ENCODE results near the gene CELF4.

The CELF4 gene

DNA sequence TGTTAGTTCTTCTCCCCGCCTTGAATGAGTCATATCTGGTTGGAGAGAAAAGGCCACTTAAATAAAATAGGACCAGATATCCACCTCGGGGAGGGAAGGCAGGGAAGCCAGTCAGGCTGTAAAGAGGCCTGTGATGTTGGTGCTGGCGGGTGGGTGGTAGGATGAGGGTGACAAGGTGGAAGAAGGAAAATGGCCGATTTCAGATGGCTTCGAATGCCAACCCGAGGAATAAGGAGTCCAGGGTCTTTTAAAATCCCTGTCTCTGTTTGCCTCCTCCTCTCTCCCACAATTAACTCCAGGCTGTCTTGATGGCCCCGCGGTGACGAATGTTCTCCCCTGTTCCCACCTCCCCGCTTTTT lies 41.5 kb downstream of the CELF4 start:
- DNase-seq (ENCODE audit: low spot score) = no peak

DNA sequence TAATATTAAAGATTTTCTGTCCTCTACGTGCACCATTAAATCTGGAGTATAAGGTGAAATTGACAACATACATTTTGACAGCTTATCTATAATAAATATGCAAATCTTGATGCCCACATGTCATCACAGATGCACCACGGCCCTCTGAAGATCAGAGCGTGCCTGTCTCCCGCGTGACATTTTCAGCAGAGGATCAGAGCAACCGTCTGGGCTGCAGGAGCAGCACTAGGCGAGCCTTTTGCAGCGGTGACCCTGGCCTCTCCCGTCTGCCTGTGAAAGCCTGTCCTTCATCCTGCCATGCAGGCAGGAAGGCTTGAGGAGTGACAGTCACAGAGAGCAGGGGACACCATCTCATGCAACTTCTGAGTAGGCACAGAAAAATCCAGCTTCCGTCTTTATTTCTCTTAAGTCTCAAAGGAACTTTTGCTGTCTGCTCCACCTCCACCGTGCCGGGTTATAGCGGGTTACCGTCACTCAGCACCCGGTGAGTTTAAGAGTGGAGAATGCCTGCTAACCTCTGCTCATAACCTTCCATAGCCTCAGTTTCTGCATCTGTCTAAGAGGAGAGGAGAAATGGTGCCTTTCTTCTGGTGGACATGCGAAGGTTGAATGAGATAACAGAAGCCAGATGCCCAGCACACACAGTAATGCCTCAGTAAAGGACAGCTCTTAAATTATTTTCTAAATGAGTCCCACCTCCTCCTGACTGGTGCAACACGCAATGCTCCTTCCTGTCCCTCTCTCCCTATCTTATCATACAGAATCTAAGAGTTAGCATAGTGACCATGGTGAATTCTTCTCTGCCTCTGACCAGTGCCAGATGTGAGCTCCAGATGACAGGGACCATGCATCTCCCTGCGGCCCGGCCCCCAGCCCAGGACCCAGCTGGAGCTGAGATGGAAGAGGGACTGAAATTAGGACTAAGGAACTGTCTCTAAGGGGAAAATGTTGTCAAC lies 43.8 kb downstream of the CELF4 start:
- DNase-seq (ENCODE audit: low spot score) = no peak

DNA sequence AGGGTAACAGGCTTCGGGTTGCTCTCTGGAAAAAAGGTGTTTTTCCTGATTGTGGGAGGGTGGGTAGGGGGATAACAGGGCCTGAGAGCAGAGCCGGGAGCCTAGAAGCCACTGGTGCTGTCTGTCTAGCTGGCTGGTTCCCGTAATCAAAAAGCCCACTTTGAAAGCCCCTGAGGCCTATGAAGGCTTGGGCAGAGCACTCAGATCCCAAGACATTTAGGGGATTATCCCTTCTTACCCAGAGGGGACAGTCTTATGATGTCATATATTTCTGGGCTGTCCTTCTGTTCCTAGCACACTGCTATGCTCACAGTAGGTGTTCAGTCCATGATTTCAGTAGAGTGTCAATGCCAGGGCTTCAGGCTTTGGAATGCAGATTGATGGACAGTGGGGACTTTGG lies 45.1 kb downstream of the CELF4 start:
- no peak for DNase-seq (ENCODE audit: low spot score)

DNA sequence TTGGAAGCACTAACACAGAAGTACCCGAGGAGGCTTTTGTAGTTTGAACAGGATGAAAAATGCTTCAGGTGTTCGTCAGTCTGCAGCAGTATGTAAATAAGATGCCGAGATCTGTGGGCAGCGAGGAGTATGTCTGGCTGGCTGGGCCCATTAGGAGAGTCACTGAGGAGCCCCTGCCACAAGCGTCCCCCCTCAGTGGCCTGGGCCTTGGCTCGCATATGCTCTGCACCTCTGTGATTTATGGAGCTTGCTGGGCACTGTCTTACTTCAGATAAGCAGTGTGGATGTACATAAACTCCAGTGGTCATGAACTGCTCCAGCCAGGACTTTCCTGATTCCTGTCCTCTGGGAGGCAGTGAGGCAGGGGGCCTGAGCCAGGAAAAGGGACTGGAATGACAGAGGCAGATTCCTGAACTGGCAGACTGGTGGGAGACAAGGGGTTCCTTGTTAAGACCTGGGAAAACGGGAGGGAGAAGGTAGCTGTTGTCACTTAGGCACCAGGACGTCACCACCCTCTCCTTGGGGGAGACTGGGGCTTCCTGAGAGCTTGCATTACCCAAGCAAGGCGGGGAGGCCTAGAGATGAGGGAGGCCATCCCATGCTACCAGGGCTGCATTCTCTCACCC lies 46.0 kb downstream of the CELF4 start:
- no peak for DNase-seq (ENCODE audit: low spot score)

DNA sequence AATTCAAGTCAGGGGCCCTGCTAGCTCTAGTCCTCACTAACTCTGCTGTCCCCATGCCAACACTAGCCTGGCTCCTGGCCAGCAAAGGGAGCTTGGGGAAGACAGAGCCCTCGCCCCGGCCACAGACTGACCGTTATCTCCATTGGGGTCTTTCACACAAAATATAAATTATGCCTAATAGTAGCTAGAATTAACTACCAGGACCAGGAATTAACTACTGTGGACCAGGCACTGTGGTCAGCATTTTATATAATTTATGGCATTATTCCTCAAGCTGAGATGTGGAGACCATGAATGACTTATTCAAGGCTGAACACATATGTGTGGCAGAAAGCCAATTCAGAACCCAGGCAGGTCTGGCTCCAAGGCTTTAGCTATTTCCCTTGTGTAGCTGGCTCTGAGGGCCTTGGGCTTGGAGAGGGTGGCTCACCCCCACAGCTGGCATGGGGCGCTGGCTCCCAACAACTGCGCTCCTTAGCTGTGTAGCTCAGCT lies 49.2 kb downstream of the CELF4 start:
- no peak for DNase-seq (ENCODE audit: low spot score)

DNA sequence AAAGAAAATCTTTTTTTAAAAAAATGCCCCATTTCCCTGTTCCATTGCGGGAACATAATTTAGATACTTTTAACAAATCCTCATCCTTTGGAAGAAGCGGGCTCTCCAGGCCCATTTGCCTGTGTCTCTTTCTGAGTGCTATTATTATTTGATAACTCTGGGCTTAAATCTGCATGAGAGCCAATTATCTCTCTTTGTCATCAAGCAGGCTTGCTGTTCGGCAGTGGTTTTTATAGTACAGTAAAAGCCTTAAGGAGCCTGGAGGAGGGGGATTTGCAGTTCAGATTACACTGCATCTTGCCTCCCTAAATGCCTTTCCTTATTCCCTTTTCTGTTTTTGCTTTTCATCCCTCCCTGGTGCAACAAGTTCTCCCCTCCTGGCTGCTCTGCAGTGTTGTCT lies 50.6 kb downstream of the CELF4 start:
- no peak for DNase-seq (ENCODE audit: low spot score)

DNA sequence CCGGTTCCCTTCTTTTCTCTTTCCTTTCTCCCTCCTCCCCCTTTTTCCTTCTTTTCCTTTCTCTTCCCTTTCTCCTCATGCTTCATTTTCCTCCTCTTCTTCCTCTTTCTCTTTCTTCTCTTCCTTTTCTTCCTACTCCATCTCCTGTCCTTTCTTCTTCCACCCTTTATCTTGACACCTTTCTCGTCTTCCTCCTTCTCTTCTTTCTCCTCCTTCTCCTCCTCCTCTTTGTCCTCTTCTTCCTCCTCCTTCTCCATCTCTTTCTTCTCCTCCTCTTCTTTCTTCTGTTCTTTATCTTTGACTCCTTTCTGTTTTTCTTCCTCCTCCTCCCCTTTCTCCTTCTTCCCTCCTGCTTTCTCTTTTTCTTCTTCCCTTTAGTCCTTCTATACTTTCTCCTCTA lies 53.2 kb downstream of the CELF4 start:
- no peak for DNase-seq (ENCODE audit: low spot score)

DNA sequence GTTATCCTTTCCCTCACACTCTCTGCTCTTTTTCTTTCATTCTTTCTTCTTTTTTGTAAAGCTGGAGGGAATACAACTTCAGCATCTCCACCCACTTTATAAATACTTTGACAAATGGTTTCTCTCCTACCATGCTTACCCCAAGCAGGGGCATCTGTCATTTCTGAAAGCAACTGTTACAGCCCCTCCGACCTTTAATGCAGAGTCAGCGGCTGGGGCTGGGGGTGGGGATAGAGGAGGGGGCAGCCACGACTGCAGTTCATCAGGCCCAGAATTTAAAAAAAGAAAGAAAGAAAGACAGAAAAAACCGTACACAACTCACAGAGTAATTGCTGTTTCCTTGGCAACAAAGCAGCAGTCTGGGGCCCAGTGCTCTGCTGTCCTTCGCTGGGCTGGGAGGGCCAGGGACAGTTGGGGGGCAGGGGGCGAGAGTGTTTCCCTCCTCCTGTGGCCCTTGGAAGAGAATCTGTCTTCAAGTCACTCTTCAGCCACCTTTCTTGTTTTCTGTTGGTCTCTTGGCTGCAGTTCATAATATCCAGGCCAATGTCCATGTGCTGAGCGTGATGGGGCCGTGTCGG lies 53.8 kb downstream of the CELF4 start:
- DNase-seq (ENCODE audit: low spot score) = no peak

DNA sequence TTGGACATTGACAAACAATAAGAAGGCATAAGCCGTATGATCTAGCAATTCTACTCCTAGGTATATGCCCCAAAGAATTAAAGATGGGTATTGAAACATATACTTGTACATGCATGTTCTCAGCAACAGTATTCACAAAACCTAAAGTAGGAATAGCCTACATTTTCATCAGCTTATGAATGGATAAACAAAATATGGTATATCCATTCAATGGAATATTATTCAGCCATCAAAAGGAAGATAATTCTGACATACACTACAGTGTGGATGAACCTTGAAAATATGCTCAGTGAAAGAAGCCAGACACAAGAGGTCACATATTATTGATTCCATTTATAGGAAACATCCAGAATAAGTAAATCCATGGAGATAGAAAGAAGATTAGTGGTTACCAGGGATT lies 56.0 kb downstream of the CELF4 start:
- no peak for DNase-seq (ENCODE audit: low spot score)

DNA sequence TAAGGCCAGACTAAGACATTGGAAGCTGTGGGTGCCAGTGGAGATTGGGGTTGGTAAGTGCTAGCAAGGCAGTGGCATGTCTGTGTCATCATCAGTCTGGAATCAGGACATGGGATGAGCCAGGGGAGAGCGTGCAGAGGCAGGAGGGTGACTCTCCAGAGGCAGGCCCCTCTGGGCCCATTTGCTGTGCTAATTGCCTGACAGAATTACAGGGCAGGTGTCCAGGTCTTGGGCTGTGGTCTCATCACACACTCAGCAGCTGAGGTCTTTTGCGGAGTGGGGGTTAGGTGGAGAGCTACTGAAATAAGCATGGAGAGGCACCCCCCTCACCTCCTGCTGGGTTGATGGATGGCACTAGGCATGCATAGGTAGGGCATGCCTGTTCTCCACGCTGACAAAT lies 57.4 kb downstream of the CELF4 start:
- DNase-seq (ENCODE audit: low spot score) = no peak

DNA sequence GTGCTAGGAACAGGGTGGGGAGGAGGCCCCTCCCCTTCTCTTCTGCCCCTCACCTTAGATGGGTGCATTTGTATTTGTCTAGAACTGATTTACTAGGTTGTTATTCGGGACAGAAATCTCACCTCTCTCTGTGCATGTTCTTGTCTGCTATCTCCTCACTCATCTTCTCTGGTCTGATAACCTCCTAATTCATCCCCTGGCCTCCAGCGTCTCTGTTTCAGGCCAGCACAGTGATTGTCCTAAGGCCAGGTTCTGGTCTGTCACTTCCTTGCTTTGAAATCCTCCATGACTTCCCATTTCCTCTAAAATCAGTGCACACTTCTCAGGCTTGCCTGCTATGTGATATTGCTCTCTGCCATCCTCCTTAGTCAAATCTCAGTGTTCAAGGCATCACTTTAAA lies 58.4 kb downstream of the CELF4 start:
- DNase-seq (ENCODE audit: low spot score) = no peak

DNA sequence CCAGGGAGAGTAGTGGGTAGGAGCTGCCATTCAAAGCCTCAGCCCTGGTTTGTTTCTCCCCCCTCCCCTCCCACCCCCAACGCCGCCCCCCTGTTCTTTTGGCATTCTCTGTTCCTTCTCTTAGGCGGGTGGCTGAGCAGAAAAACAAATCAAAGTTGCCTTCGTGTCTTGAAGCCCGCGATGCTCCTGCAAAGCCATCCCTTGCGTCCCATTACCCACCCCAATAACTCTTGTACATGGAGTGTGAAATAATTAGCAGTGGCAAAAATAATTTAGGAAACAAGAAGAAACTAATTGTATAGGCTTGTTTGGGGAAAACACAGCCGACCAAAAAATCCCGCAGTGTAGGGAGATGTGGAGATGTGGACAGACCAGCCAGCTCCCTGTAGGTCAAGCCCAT lies 59.6 kb downstream of the CELF4 start:
- DNase-seq (ENCODE audit: low spot score) = no peak

DNA sequence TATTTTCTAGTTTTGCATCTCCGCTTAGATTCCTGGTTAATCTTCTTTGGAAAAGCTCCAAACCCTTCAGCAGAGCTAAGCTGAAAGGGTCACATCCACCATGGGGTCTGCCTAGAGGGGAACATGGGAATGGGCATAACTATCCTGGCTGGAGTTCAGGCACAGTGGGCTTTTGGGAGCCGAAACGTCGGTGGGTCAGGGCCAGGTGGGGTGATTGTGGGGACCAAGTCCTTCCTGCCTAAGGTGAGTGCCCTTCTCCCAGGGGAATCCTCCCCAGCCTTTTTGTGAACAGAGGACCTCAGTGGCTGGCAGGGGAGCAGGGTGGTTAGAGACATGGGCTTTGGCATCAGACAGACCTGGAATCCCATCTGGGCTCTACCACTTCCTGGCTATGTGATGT lies 60.3 kb downstream of the CELF4 start:
- no peak for DNase-seq (ENCODE audit: low spot score)

DNA sequence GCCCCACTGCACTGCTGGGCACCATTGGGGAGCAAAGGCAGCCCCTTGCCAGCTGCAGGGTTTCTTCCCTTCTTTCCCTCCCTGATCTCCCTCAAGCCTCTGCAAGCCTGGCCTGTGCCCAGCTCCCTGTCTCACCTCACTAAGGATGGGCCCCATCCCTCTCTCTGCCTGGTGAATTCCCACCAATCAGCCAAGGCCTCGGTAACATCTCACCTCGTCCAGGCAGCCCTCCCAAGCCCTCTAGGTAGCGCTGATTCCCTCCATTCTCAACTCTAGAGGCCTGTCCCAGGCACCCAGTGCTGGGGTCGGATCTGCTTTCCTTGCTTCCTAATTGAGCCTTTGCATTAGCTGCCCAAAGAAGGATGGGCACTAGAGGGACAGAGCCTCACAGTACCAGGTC lies 63.0 kb downstream of the CELF4 start:
- no peak for DNase-seq (ENCODE audit: low spot score)

DNA sequence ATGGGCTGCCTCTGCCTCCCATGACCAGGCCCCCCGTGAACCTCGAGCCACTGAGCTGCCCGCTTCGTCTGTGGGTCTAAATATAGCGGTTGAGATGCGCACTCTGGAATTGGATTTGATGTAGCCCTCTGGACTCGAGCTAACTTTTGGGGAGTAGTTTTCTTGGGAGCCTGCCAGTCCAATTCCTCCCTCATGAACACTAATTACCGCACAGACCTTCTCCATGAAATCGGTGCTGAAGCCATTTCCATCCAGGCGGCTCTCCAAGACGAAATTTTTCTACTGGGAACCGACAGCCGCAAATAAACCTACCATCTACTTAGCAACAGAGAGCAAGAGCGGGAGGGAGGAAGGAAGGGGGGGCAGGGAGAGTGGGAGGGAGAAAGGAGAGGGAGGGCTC lies 63.6 kb downstream of the CELF4 start:
- peak; percentile 64 for DNase-seq (ENCODE audit: low spot score)

DNA sequence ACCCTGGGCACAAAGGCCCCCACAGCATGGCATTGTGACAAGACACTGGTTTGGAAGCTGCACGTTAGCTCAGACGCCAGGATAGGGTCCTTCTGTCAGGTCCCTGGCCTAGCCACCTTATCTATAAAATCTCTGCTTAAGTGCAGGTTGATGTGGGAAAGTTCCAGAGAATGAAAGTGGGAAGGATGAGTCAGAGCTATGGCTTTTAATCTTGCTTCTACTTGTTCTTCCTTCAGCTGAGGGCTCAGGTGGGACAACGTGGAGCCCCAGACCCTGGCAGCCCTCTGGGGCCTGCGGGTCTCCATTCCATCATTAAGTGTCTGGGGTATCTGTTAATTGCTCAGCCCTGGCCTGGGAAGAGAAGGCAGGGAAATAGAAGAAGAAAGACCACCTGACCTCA lies 64.5 kb downstream of the CELF4 start:
- no peak for DNase-seq (ENCODE audit: low spot score)

DNA sequence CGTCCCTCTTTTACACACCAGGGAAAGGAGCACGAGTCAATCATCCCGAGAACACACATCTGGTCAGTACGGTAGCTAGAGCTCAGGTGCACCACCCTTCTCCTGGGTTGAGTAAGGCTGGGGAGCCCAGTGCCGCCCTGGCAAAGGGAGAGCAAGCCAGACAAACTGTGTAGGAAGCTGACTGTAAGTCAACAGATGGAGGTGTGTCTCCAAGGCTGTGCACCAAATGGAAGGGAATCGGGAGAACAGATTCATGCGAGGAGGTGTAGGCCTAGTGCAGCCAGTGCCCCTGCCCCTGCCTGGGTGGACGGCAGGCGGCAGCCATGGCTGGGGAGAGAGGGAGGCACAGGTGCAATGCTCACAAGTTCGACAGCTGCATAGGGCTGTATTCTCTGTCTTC lies 65.7 kb downstream of the CELF4 start:
- DNase-seq (ENCODE audit: low spot score) = no peak

DNA sequence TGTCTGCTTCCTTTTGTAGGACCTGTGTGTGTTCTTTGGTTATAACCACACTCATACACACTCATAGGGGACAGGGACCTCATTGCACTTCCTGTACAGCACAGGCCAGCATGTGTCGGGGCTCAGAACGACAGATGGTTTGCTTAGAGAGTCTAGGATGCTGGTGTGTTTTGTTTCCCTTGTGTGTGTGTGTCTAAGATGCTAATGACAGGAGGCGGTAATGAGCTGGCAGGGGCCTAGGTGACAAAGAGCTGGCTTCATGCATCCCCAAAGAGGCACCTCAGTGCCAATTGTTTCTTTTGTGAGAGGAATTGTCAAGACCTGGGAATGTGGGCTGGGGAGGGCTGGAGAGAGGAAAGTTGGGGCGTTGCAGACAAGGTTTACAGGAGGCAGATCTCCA lies 66.6 kb downstream of the CELF4 start:
- no peak for DNase-seq (ENCODE audit: low spot score)

DNA sequence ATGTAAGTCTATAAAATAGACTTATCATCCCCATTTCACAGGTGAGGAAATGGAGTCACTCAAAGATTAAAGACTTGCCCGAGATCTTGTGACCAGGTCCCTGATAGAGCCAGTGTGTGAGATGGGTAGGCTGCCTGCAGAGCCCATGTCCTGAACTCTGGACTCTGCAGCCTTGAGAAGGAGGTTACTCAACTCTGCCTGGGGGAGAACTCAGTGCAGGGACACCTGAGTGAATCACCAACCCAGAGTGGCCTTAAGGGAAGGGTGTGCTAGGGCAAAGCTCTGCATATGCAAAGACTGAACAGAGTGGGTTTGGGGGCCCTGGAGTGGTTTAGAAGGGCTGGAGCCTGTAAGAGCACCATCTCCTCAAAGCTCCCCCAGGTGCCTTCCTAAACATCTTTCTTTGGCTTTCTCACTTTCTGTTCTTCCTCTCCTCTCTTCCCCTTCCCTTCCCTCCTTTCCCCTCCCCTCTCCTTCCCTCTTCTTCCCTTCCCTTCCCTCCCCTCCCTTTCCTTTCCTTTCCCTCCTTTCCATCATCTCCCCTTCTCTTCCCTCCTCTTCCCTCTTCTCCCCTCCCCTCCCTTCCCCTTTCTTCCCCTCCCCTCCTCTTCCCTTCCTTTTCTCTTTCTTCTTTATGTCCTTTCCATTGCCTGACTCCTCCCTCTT lies 67.6 kb downstream of the CELF4 start:
- DNase-seq (ENCODE audit: low spot score) = no peak

DNA sequence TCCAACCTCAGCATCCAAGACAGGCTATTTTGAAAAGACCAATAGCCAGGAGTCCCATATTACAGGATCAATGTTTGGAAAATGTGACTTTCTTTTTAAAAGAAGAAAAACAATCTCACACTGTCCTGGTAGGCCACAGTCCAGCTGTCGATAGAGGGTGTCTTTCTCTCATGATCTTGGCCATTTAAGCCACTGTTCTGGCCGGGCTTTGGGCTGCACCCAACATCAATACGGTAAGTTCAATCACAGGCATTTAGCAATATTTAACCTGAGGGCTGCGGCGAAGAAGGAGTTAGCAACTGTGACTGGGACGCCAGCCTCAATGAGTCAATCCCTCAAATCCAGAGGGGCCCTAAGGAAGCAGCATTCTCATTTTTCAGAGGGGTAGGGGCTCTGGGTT lies 69.0 kb downstream of the CELF4 start:
- DNase-seq (ENCODE audit: low spot score) = no peak

DNA sequence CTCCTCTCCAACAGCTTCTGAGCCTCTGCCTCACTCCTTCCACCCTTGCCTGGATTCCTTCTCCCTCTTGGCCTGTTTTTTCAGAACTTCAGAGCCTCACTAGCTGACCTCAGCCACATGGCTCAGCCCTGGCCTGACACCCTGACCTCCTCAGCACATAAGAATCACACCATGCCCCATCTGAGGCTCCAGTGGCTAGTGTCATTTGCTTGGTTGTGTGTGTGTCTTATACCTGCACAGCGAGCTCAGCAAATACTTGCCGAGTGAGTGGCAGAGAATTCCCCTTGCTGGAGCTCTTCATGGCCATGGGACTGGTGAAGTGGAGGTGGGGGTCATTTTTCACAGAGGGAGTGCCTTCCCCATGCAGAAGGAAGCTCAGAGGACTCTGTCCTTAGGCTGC lies 70.2 kb downstream of the CELF4 start:
- DNase-seq (ENCODE audit: low spot score) = no peak

DNA sequence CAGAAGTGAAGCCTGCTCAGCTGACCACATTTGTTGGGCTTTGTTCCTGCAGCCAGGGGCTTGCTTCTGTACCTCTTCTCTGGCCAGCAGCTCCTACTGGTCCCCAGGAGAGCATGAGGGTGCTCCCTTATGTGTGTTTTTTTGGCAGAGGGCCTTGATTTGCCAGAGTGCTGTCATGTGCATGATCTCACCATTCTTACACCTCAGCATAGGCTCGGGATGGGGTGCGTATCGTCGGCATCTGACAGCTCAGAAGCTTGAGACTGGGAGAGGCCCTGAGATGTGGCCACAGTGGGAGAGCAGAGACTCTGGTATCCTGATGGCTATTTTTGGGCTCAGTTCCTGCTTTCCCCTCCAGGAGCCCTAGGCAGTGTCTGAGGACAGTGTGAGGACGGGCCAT lies 71.2 kb downstream of the CELF4 start:
- no peak for DNase-seq (ENCODE audit: low spot score)
